Neural cell (in vitro differentiated cells): ENCODE data around the gene AGBL4. TPM values are rescaled to one million over a fixed set of nuclear protein-coding genes. Genes with fewer than 3 reads are reported as not detected.
A peak's percentile ranks its signal among the peaks of the same experiment; 100 is the strongest.

Experiments used
- H2AFZ ChIP-seq: fragments of 200-600, 300-800 bp; sonication (generic), shearing (Covaris generic); 2 replicates; pipeline ENCODE4 v1.6.0; 2014; ENCODE audit warnings: low read depth, mild to moderate bottlenecking, antibody characterized with exemption, low read length, moderate library complexity
- H3F3A ChIP-seq: fragments of 200-600 bp; shearing (Covaris generic); 2 replicates; pipeline ENCODE4 v1.6.1; 2016; ENCODE audit warnings: mild to moderate bottlenecking, moderate library complexity, mixed read lengths, antibody characterized with exemption, low read length; ENCODE audit not compliant: insufficient read depth, poor library complexity, severe bottlenecking
- H3K27ac ChIP-seq: fragments of 200-600, 300-800 bp; sonication (generic), shearing (Covaris generic); 2 replicates; pipeline ENCODE4 v1.5.1; 2014; ENCODE audit warnings: mild to moderate bottlenecking, low read length, moderate library complexity
- H3K27me3 ChIP-seq: fragments of 300-800, 200-600 bp; sonication (generic), shearing (Covaris generic); 2 replicates; pipeline ENCODE4 v1.6.0; 2014; ENCODE audit warnings: mild to moderate bottlenecking, low read depth, low read length, moderate library complexity; ENCODE audit not compliant: insufficient read depth
- H3K36me3 ChIP-seq: fragments of 300-800, 200-600 bp; sonication (generic), shearing (Covaris generic); 2 replicates; pipeline ENCODE4 v1.5.1; 2014; ENCODE audit warnings: mild to moderate bottlenecking, antibody characterized with exemption, low read length, moderate library complexity; ENCODE audit not compliant: insufficient read depth
- H3K4me2 ChIP-seq: fragments of 300-800, 200-600 bp; sonication (generic), shearing (Covaris generic); 2 replicates; pipeline ENCODE4 v1.6.0; 2014; ENCODE audit warnings: mild to moderate bottlenecking, low read length
- H3K4me3 ChIP-seq: fragments of 300-800, 200-600 bp; sonication (generic), shearing (Covaris generic); 2 replicates; pipeline ENCODE4 v1.5.1; 2014; ENCODE audit warnings: mild to moderate bottlenecking, low read length, moderate library complexity
- H3K79me2 ChIP-seq: fragments of 200-600 bp; shearing (Covaris generic); replicated peaks from 2 replicates; pipeline ENCODE4 v1.6.0; 2014; ENCODE audit warnings: mild to moderate bottlenecking, low read length, moderate library complexity; ENCODE audit not compliant: insufficient read depth
- H3K9ac ChIP-seq: fragments of 300-800, 200-600 bp; sonication (generic), shearing (Covaris generic); 2 replicates; pipeline ENCODE4 v1.6.1; 2016; ENCODE audit warnings: mild to moderate bottlenecking, low read length, mixed read lengths
- H3K9me2 ChIP-seq: fragments of 200-600 bp; shearing (Covaris generic); 2 replicates; pipeline ENCODE4 v1.6.1; 2016; ENCODE audit warnings: mild to moderate bottlenecking, low read length, mixed read lengths; ENCODE audit not compliant: insufficient read depth
- H3K9me3 ChIP-seq: fragments of 200-600, 300-800 bp; sonication (generic), shearing (Covaris generic); 2 replicates; pipeline ENCODE4 v1.6.1; 2016; ENCODE audit warnings: mild to moderate bottlenecking, mixed run types, low read length, moderate library complexity, mixed read lengths
- H4K20me1 ChIP-seq: fragments of 200-600 bp; shearing (Covaris generic); 2 replicates; pipeline ENCODE4 v1.6.1; 2016; ENCODE audit warnings: mild to moderate bottlenecking, mixed run types; ENCODE audit not compliant: insufficient read depth
- EP300 ChIP-seq: fragments of 450-650 bp; conservative IDR thresholded peaks from 2 replicates; pipeline ENCODE4 v1.6.1; 2014; ENCODE audit warnings: antibody characterized with exemption, mild to moderate bottlenecking, moderate library complexity; ENCODE audit not compliant: poor library complexity, severe bottlenecking
- EZH2 ChIP-seq: fragments of 200-600, 300-800 bp; shearing (Covaris generic), sonication (generic); IDR thresholded peaks from 2 replicates; pipeline ENCODE4 v1.6.1; 2014; ENCODE audit warnings: antibody characterized with exemption, low read length, borderline replicate concordance, mild to moderate bottlenecking; ENCODE audit not compliant: insufficient read depth, poor library complexity, severe bottlenecking
- MXI1 ChIP-seq: fragments of 450-650 bp; conservative IDR thresholded peaks from 2 replicates; pipeline ENCODE4 v1.6.1; 2014; ENCODE audit warnings: antibody characterized with exemption, mild to moderate bottlenecking; ENCODE audit not compliant: poor library complexity, severe bottlenecking
- POLR2AphosphoS5 ChIP-seq: IDR thresholded peaks from 2 replicates; pipeline ENCODE4 v1.6.1; 2012
- RAD21 ChIP-seq: fragments of 450-650 bp; conservative IDR thresholded peaks from 2 replicates; pipeline ENCODE4 v1.6.1; 2014; ENCODE audit warnings: antibody characterized with exemption, mild to moderate bottlenecking, moderate library complexity
- REST ChIP-seq: IDR thresholded peaks from 2 replicates; pipeline ENCODE4 v1.6.1; 2012; ENCODE audit warnings: borderline replicate concordance
- SMC3 ChIP-seq: fragments of 450-650 bp; conservative IDR thresholded peaks from 2 replicates; pipeline ENCODE4 v1.6.1; 2014; ENCODE audit warnings: antibody characterized with exemption, mild to moderate bottlenecking, moderate library complexity; ENCODE audit not compliant: poor library complexity
- TAF1 ChIP-seq: IDR thresholded peaks from 2 replicates; pipeline ENCODE4 v1.6.1; 2012; ENCODE audit warnings: low read depth
- polyA plus RNA-seq: library from polyadenylated mRNA; depleted of rRNA; stranded (reverse); fragments of >200 nt; gene quantifications from 2 replicates; pipeline ENCODE4 v1.2.3, GENCODE V29; 2014
- TF ChIP-seq, protein P1 (sequence below): fragments of 450-650 bp; IDR thresholded peaks from 2 replicates; pipeline ENCODE4 v1.5.1; 2014; ENCODE audit warnings: antibody characterized with exemption, mild to moderate bottlenecking, moderate library complexity; ENCODE audit not compliant: poor library complexity, severe bottlenecking

Gene AGBL4
- polyA plus RNA-seq, 1 donor from 2014 or later = 1.3 TPM

DNA sequence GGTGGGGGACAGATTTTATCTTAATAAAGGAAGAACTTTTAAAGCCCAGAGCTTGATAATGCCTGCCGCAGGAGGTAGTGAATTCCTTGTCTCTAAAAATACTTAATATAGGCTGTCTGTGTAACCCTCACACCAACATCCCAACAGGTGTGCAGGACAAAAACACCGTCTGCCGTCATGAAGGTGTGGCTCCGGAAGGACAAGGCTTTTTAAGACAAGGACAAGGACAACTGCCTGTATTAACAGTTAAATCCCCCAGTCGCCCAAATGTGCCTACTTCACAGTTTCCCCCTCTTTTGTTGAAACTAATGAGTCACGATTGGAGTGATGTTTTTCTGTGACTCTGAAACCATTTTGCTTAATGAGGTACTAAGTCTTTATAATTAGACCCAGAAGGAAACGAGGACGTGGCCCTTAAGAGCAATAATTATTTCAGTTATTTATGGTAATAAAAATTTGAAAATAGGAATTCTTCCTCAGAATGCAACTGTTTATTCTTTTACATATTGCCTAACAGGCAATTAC, 1524.5 kb downstream of the AGBL4 start:
- H2AFZ ChIP-seq = no peak overlapping the region
- H3K4me3 ChIP-seq = no peak overlapping the region
- H3K27me3 ChIP-seq = no peaks in the 10 kb centered on the region
- no peak overlapping the region for H3K27ac ChIP-seq
- H3K9me2 ChIP-seq = no peaks in the 10 kb centered on the region
- no peak for TF ChIP-seq SMC3
- TF ChIP-seq EZH2 = no peak
- no peak for TF ChIP-seq TAF1
- no peak for TF ChIP-seq EP300
- TF ChIP-seq REST = no peak
- TF ChIP-seq, protein P1, sequence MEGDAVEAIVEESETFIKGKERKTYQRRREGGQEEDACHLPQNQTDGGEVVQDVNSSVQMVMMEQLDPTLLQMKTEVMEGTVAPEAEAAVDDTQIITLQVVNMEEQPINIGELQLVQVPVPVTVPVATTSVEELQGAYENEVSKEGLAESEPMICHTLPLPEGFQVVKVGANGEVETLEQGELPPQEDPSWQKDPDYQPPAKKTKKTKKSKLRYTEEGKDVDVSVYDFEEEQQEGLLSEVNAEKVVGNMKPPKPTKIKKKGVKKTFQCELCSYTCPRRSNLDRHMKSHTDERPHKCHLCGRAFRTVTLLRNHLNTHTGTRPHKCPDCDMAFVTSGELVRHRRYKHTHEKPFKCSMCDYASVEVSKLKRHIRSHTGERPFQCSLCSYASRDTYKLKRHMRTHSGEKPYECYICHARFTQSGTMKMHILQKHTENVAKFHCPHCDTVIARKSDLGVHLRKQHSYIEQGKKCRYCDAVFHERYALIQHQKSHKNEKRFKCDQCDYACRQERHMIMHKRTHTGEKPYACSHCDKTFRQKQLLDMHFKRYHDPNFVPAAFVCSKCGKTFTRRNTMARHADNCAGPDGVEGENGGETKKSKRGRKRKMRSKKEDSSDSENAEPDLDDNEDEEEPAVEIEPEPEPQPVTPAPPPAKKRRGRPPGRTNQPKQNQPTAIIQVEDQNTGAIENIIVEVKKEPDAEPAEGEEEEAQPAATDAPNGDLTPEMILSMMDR = no peak
- TF ChIP-seq MXI1 = no peak
- no peak for TF ChIP-seq POLR2AphosphoS5
- no peak for TF ChIP-seq RAD21
- H3F3A ChIP-seq = no peaks in the 10 kb centered on the region
- no peaks in the 10 kb centered on the region for H3K36me3 ChIP-seq
- H3K79me2 ChIP-seq = no peaks in the 10 kb centered on the region
- H4K20me1 ChIP-seq = no peaks in the 10 kb centered on the region
- no peaks in the 10 kb centered on the region for H3K9me3 ChIP-seq
- H3K9ac ChIP-seq = no peak overlapping the region
- H3K4me2 ChIP-seq = no peak overlapping the region

DNA sequence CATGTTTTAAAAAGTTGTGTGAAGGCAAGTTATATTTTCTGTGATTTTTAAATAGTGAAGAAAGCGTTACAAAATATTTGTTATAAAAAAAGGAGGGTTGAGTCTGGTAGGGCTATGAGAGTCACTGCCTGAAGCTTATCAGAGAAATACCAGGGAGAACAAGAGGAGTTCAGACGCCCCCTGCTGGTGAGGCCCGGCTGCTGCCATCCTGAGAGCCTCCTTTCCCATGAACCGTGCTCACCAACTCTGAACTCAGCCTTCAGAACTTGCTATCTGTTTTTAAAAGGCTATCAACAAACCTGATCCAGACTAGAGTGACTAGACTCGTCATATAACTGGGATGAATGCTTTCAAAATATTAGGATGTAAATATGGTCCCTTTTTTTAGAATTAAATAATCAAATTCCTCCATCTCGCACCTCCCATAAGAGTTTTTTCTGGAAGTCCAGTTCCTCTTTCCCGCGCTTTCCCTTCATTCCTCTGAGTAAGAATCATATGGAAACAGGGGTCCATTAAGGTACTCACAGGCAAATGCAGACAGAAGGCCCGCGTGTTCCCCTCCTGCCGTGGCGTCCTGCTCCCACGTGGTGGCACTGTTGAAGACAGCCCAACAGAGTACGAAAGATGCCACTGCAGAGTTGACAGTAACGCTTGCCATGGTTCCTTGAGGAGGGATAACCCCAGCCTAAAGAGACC, 1525.5 kb downstream of the AGBL4 start:
- Histone ChIP-seq H3K9ac (no peak overlapping the region), H3F3A (no peaks in the 10 kb centered on the region), H2AFZ (no peak overlapping the region), H3K36me3 (no peaks in the 10 kb centered on the region), H3K4me2 (no peak overlapping the region), H3K79me2 (no peaks in the 10 kb centered on the region), H4K20me1 (no peaks in the 10 kb centered on the region), H3K9me3 (no peaks in the 10 kb centered on the region), H3K27ac (no peak overlapping the region), H3K9me2 (no peaks in the 10 kb centered on the region), H3K4me3 (no peak overlapping the region), H3K27me3 (no peaks in the 10 kb centered on the region)
- TF ChIP-seq TAF1 (no peak), REST (no peak), EP300 (no peak), SMC3 (peak; percentile 60), POLR2AphosphoS5 (no peak), MXI1 (no peak), EZH2 (no peak), RAD21 (peak; percentile 52)
- TF ChIP-seq, protein P1 = peak; percentile 73
